ENCODE data around the gene TMEM144.
A peak's percentile ranks its signal among the peaks of the same experiment; 100 is the strongest.
"Not testable (repeated sequence)": the region's sequence is repeated elsewhere in the genome, so short reads cannot be mapped to it uniquely, and the experiment has no call there.

Gene TMEM144

GRCh38 chr4:158254292-158254691 lies 44.0 kb downstream of the TMEM144 start:
- peaks cover 0 to 10% (median 7%) of the 10 kb centered on the region in 5 donors for H3K4me1 ChIP-seq (ENCODE audit: control insufficient read depth in 5 of 5, insufficient read depth in 5 of 5, low read length in 5 of 5)
- no peak overlapping the region for H3K27ac ChIP-seq (ENCODE audit: low read depth, low read length)

GRCh38 chr4:158255727-158256324 lies 45.5 kb downstream of the TMEM144 start:
- Histone ChIP-seq H3K27me3 (ENCODE audit: control insufficient read depth in 5 of 5, insufficient read depth in 4 of 5, low read length in 5 of 5) (no peaks in the 10 kb centered on the region), H3K4me1 (ENCODE audit: control insufficient read depth in 5 of 5, insufficient read depth in 5 of 5, low read length in 5 of 5) (peaks cover 0 to 10% (median 1%) of the 10 kb centered on the region in 5 donors), H3K9ac (ENCODE audit: low read length in 5 of 5) (no peak overlapping the region), H3K9me3 (ENCODE audit: control insufficient read depth in 5 of 5, low read length in 5 of 5) (no peaks in the 10 kb centered on the region), H3K4me3 (ENCODE audit: low read depth in 1 of 5, low read length in 5 of 5) (no peak overlapping the region), H3K36me3 (ENCODE audit: control insufficient read depth in 5 of 5, insufficient read depth in 5 of 5, low read length in 5 of 5) (no peaks in the 10 kb centered on the region), H3K27ac (ENCODE audit: low read depth, low read length) (no peak overlapping the region)

More at GRCh38 chr4:158254292-158254691, 44.0 kb downstream of the TMEM144 start:
- Histone ChIP-seq H3K27me3 (ENCODE audit: control insufficient read depth in 5 of 5, insufficient read depth in 4 of 5, low read length in 5 of 5) (no peaks in the 10 kb centered on the region), H3K4me3 (ENCODE audit: low read depth in 1 of 5, low read length in 5 of 5) (no peak overlapping the region), H3K9ac (ENCODE audit: low read length in 5 of 5) (peak overlapping the region in 1 of 5 donors; percentile 40), H3K36me3 (ENCODE audit: control insufficient read depth in 5 of 5, insufficient read depth in 5 of 5, low read length in 5 of 5) (no peaks in the 10 kb centered on the region), H3K9me3 (ENCODE audit: control insufficient read depth in 5 of 5, low read length in 5 of 5) (no peaks in the 10 kb centered on the region)

- Histone ChIP-seq H3K27me3 (ENCODE audit: control insufficient read depth in 5 of 5, insufficient read depth in 4 of 5, low read length in 5 of 5) (no peaks in the 10 kb centered on the region), H3K4me3 (ENCODE audit: low read depth in 1 of 5, low read length in 5 of 5) (no peak overlapping the region), H3K36me3 (ENCODE audit: control insufficient read depth in 5 of 5, insufficient read depth in 5 of 5, low read length in 5 of 5) (no peaks in the 10 kb centered on the region), H3K4me1 (ENCODE audit: control insufficient read depth in 5 of 5, insufficient read depth in 5 of 5, low read length in 5 of 5) (peaks cover 0 to 4% (median 0%) of the 10 kb centered on the region in 5 donors), H3K9ac (ENCODE audit: low read length in 5 of 5) (no peak overlapping the region), H3K27ac (ENCODE audit: low read depth, low read length) (no peak overlapping the region), H3K9me3 (ENCODE audit: control insufficient read depth in 5 of 5, low read length in 5 of 5) (no peaks in the 10 kb centered on the region)
These were observed 49.8 kb downstream of the TMEM144 start for GRCh38 chr4:158259955-158260575.

GRCh38 chr4:158261480-158261879 lies 51.2 kb downstream of the TMEM144 start:
- H3K36me3 ChIP-seq (ENCODE audit: control insufficient read depth in 5 of 5, insufficient read depth in 5 of 5, low read length in 5 of 5), result no peaks in the 10 kb centered on the region
- H3K27ac ChIP-seq (ENCODE audit: low read depth, low read length), result no peak overlapping the region
- no peaks in the 10 kb centered on the region for H3K27me3 ChIP-seq (ENCODE audit: control insufficient read depth in 5 of 5, insufficient read depth in 4 of 5, low read length in 5 of 5)
- no peak overlapping the region for H3K4me3 ChIP-seq (ENCODE audit: low read depth in 1 of 5, low read length in 5 of 5)
- no peaks in the 10 kb centered on the region for H3K9me3 ChIP-seq (ENCODE audit: control insufficient read depth in 5 of 5, low read length in 5 of 5)
- no peak overlapping the region for H3K9ac ChIP-seq (ENCODE audit: low read length in 5 of 5)
- no peaks in the 10 kb centered on the region for H3K4me1 ChIP-seq (ENCODE audit: control insufficient read depth in 5 of 5, insufficient read depth in 5 of 5, low read length in 5 of 5)

GRCh38 chr4:158268553-158268952 lies 58.3 kb downstream of the TMEM144 start:
- H3K36me3 ChIP-seq (ENCODE audit: control insufficient read depth in 5 of 5, insufficient read depth in 5 of 5, low read length in 5 of 5), result peaks cover 0 to 5% (median 0%) of the 10 kb centered on the region in 5 donors
- H3K4me3 ChIP-seq (ENCODE audit: low read depth in 1 of 5, low read length in 5 of 5), result no peak overlapping the region
- H3K4me1 ChIP-seq (ENCODE audit: control insufficient read depth in 5 of 5, insufficient read depth in 5 of 5, low read length in 5 of 5), result no peaks in the 10 kb centered on the region
- H3K9ac ChIP-seq (ENCODE audit: low read length in 5 of 5), result no peak overlapping the region
- no peak overlapping the region for H3K27ac ChIP-seq (ENCODE audit: low read depth, low read length)
- no peaks in the 10 kb centered on the region for H3K9me3 ChIP-seq (ENCODE audit: control insufficient read depth in 5 of 5, low read length in 5 of 5)
- H3K27me3 ChIP-seq (ENCODE audit: control insufficient read depth in 5 of 5, insufficient read depth in 4 of 5, low read length in 5 of 5), result no peaks in the 10 kb centered on the region

- Histone ChIP-seq H3K4me1 (ENCODE audit: control insufficient read depth in 5 of 5, insufficient read depth in 5 of 5, low read length in 5 of 5) (no peaks in the 10 kb centered on the region), H3K4me3 (ENCODE audit: low read depth in 1 of 5, low read length in 5 of 5) (no peak overlapping the region), H3K36me3 (ENCODE audit: control insufficient read depth in 5 of 5, insufficient read depth in 5 of 5, low read length in 5 of 5) (peaks cover 0 to 11% (median 0%) of the 10 kb centered on the region in 5 donors), H3K9me3 (ENCODE audit: control insufficient read depth in 5 of 5, low read length in 5 of 5) (no peaks in the 10 kb centered on the region), H3K27ac (ENCODE audit: low read depth, low read length) (no peak overlapping the region), H3K9ac (ENCODE audit: low read length in 5 of 5) (no peak overlapping the region), H3K27me3 (ENCODE audit: control insufficient read depth in 5 of 5, insufficient read depth in 4 of 5, low read length in 5 of 5) (no peaks in the 10 kb centered on the region)
These were observed 64.3 kb downstream of the TMEM144 start for GRCh38 chr4:158274636-158275035.

- Histone ChIP-seq H3K27ac (ENCODE audit: low read depth, low read length) (no peak overlapping the region), H3K27me3 (ENCODE audit: control insufficient read depth in 5 of 5, insufficient read depth in 4 of 5, low read length in 5 of 5) (no peaks in the 10 kb centered on the region), H3K4me1 (ENCODE audit: control insufficient read depth in 5 of 5, insufficient read depth in 5 of 5, low read length in 5 of 5) (no peaks in the 10 kb centered on the region), H3K36me3 (ENCODE audit: control insufficient read depth in 5 of 5, insufficient read depth in 5 of 5, low read length in 5 of 5) (peaks cover 0 to 11% (median 0%) of the 10 kb centered on the region in 5 donors), H3K9me3 (ENCODE audit: control insufficient read depth in 5 of 5, low read length in 5 of 5) (no peaks in the 10 kb centered on the region), H3K4me3 (ENCODE audit: low read depth in 1 of 5, low read length in 5 of 5) (no peak overlapping the region), H3K9ac (ENCODE audit: low read length in 5 of 5) (no peak overlapping the region)
These were observed 67.3 kb downstream of the TMEM144 start for GRCh38 chr4:158277558-158277957.

GRCh38 chr4:158279052-158279451 lies 68.8 kb downstream of the TMEM144 start:
- not testable (repeated sequence) for H3K36me3 ChIP-seq (ENCODE audit: control insufficient read depth in 5 of 5, insufficient read depth in 5 of 5, low read length in 5 of 5); H3K9ac ChIP-seq (ENCODE audit: low read length in 5 of 5); H3K9me3 ChIP-seq (ENCODE audit: control insufficient read depth in 5 of 5, low read length in 5 of 5); H3K27ac ChIP-seq (ENCODE audit: low read depth, low read length); H3K4me1 ChIP-seq (ENCODE audit: control insufficient read depth in 5 of 5, insufficient read depth in 5 of 5, low read length in 5 of 5); H3K27me3 ChIP-seq (ENCODE audit: control insufficient read depth in 5 of 5, insufficient read depth in 4 of 5, low read length in 5 of 5); H3K4me3 ChIP-seq (ENCODE audit: low read depth in 1 of 5, low read length in 5 of 5)

- Histone ChIP-seq H3K9me3 (ENCODE audit: control insufficient read depth in 5 of 5, low read length in 5 of 5) (no peaks in the 10 kb centered on the region), H3K27me3 (ENCODE audit: control insufficient read depth in 5 of 5, insufficient read depth in 4 of 5, low read length in 5 of 5) (no peaks in the 10 kb centered on the region), H3K36me3 (ENCODE audit: control insufficient read depth in 5 of 5, insufficient read depth in 5 of 5, low read length in 5 of 5) (peaks cover 0 to 6% (median 0%) of the 10 kb centered on the region in 5 donors), H3K4me1 (ENCODE audit: control insufficient read depth in 5 of 5, insufficient read depth in 5 of 5, low read length in 5 of 5) (no peaks in the 10 kb centered on the region), H3K4me3 (ENCODE audit: low read depth in 1 of 5, low read length in 5 of 5) (no peak overlapping the region), H3K9ac (ENCODE audit: low read length in 5 of 5) (no peak overlapping the region), H3K27ac (ENCODE audit: low read depth, low read length) (no peak overlapping the region)
These were observed 70.6 kb downstream of the TMEM144 start for GRCh38 chr4:158280856-158281255.

GRCh38 chr4:158282252-158282651 lies 72.0 kb downstream of the TMEM144 start:
- H3K4me3 ChIP-seq (ENCODE audit: low read depth in 1 of 5, low read length in 5 of 5), result no peak overlapping the region
- no peak overlapping the region for H3K9ac ChIP-seq (ENCODE audit: low read length in 5 of 5)
- no peaks in the 10 kb centered on the region for H3K4me1 ChIP-seq (ENCODE audit: control insufficient read depth in 5 of 5, insufficient read depth in 5 of 5, low read length in 5 of 5)
- no peaks in the 10 kb centered on the region for H3K36me3 ChIP-seq (ENCODE audit: control insufficient read depth in 5 of 5, insufficient read depth in 5 of 5, low read length in 5 of 5)
- H3K9me3 ChIP-seq (ENCODE audit: control insufficient read depth in 5 of 5, low read length in 5 of 5), result no peaks in the 10 kb centered on the region
- H3K27ac ChIP-seq (ENCODE audit: low read depth, low read length), result no peak overlapping the region
- no peaks in the 10 kb centered on the region for H3K27me3 ChIP-seq (ENCODE audit: control insufficient read depth in 5 of 5, insufficient read depth in 4 of 5, low read length in 5 of 5)

All from subcutaneous abdominal adipose tissue (tissue), 5 donors.